Activated gamma-delta T cell treated with anti-CD3 and anti-CD28 coated beads, Interleukin-2, amount 50 U/mL, for 16 hours (primary cell): ENCODE data around the gene DENND5B.
"Not testable (repeated sequence)": the region's sequence is repeated elsewhere in the genome, so short reads cannot be mapped to it uniquely, and the experiment has no call there.

ENCODE experiments used
- DNase-seq: peaks from one replicate; pipeline ENCODE4 v3.0.0-alpha.2; 2020; ENCODE audit warnings: low read depth

DENND5B gene

DNA sequence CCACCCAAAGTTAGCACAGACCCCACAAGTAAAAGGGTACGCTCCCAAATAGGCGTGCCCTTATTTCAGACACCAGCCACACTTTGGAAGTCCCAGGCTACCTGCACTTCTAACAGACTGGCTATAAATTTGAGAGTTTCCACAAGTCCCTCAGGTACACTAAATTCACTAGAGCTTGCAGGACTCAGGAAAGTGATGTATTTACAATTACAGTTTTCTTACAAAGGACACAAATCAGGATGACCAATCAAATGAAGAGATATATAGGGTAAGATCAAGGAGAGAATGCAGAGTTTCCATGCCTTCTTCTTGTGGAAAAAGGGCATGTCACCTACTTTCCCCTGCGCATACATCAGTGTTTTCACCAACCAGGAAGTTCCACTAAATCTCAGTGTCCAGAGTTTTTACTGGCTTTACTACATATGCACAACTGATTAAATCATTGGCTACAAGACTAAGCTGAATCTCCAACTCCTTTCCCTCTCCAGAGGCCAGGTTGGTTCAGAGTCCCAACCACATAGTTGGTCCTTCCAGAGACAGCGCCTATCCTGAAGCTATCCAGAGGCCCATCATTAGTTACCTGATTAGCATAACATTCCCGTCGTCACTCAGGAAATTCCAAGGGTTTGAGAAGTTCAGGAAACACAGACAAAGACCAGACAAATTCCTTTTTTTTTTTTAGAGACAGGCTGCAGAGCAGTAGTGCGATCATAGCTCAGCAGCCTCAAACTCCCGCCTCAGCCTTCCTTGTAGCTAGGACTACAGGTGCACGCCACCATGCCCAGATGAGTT, 84.2 kb downstream of the DENND5B start:
- no peak for DNase-seq

GRCh38 chr12:31504625-31505222, 86.2 kb downstream of the DENND5B start:
- no peak for DNase-seq

DNA sequence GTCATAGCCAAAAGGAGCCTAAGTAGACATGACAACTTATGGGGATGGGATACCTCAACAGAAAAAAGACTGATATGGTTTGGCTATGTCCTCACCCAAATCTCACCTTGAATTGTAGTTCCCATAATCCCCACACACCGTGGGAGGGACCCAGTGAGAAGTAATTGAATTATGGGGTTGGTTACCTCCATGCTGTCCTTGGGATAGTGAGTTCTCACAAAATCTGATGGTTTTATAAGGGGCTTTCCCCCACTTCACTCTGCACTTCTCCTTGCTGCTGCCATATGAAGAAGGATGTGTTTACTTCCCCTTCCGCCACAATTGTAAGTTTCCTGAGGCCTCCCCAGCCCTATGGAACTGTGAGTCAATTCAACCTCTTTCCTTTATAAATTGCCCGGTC, 89.9 kb downstream of the DENND5B start:
- not testable (repeated sequence) for DNase-seq

GRCh38 chr12:31499567-31499966, 91.4 kb downstream of the DENND5B start:
- no peak for DNase-seq

DNA sequence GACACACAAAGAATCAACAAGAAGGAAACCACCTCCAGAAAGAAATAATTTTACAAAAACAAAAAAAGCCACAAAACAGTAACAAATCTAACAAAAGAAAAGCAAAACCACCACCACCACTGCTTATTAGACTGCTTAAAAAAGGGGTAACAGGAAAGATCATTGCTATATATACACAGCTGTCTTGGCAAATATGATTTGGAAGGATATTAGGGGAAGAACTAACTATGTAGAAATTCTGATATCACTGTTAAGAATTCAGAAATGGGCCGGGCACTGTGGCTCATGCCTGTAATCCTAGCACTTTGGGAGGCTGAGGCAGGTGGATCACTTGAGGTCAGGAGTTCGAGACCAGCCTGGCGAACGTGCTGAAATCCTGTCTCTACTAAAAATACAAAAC, 92.5 kb downstream of the DENND5B start:
- no peak for DNase-seq

DNA sequence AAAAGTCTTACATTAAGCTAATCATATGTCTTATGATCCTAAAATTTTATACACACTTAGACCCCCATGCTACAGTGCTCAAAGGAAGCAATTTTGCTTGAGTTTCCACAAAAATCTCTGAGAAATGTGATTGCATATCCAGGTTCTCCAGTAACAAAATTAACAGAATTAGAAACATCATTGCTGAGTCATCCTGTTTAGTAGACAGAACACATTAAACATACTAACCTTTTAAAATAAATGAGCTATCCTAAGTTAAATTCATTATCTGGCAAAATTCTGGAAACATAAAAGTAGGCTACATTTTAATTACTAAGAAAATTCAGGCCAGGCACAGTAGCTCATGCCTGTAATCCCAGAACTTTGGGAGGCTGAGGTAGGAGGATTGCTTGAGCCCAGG, 94.7 kb downstream of the DENND5B start:
- DNase-seq = no peak

DNA sequence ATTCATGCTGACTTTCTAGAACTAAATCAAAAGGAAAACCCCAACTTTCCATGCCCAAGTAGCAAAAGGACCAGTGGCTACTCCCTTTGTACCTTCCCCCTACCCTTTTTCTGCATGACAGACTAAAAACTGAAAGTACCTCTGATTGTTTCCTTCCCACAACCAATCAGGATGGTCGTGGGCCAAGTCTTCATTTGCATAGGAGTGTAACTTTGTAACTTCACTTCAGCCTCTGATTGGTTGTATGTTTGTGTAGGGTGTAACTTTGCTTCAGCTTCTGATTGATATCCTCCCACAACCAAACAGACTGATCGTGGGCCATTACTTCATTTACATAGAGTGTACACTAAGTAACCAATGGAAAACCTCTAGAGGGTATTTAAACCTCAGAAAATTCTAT, 96.5 kb downstream of the DENND5B start:
- no peak for DNase-seq

DNA sequence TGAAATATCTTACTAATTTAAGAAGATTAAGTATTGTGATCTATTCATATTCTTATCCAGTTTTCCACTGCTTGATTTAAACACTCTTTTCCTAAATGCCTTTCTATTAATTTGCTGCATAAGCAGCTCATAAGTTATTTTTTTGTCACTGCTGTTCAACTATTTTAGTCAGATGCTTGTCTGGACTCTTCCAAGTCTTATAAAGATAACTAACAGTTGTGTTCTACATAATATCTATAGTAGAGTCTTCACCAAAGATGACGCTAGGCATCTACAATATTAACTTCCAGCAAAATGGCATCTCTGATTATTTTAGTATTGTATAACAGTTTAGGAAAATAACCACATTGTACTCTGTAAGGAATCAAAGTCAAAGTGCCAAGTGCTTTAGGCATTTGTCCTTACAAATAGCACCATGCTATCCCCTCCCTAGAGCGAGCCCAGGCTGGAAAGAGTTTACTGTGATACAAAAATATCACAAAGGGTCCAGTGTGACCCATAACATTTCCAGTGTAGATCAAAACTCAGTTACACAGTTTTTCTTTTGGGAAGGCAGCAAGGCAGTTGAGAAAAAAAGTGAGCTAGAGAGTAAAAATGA, 98.2 kb downstream of the DENND5B start:
- no peak for DNase-seq

GRCh38 chr12:31491841-31492598, 98.9 kb downstream of the DENND5B start:
- DNase-seq = no peak

GRCh38 chr12:31491241-31491794, 99.6 kb downstream of the DENND5B start:
- DNase-seq = no peak

DNA sequence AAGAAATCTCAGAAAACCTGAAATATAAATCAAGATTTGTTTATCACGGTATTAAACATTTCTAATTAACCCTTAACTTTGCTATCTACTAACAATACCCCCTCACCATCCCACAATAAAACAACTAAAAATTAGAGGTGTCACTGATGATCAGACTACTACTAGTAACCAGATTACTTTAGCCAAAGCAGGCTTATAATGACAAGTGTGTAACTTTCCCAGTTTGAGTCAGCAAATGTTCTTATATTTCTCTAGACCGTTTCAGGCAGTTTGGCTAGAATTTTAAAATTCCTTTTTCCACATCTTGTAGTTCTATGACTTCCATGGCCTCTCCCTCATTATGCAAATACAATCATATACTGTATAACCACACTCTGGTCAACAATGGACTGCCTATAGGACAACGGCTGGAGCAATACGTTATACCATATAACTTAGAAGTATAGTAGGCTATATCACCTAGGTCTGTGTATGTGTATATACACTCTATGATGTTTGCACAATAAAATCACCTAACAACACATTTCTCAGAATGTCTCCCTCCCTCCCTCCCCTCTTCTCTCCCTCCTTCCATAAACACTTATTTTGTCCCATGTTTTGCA, 102.1 kb downstream of the DENND5B start:
- no peak for DNase-seq

- DNase-seq = no peak
These were observed 105.4 kb downstream of the DENND5B start for GRCh38 chr12:31485571-31485970.

GRCh38 chr12:31482816-31483215, 108.1 kb downstream of the DENND5B start:
- no peak for DNase-seq

DNA sequence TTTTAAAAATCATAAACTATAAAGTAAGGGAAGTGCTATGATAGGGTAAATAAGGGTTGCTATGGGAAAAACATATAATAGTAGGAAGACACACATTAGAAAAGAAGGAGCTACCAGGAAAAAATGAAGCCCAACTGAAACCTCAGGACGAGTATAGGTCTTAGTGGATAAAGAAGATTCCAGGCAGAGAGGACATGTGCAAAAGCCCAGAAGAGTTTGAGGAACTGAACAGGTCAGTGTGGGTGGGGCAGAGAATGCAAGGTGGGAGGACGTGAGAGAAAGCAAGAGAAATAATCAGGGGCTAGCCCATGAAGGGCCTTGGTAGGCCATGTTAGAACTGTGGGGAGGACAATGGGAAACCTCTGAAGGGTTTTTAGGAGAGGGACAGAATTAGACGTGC, 109.5 kb downstream of the DENND5B start:
- DNase-seq = no peak

- DNase-seq = no peak
These were observed 111.3 kb downstream of the DENND5B start for GRCh38 chr12:31479516-31480210.

DNA sequence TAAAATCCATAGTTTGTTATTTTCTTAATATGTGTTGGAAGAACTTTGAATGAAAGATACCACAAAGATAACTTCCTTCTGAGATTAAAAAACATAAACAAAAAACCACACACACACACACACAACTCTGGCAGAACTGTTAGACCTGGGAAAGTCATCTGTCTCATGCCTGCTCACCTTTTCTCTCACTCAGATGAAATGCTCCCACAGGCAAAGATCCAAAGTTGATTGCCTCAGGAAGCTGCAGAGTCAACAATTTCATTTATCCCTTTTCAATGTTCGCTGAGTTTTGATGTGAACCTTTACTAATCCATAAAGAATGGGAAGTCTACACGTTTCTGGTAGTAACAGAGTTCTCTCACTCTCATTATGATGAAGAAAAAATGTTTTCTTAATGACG, 112.0 kb downstream of the DENND5B start:
- no peak for DNase-seq

DNA sequence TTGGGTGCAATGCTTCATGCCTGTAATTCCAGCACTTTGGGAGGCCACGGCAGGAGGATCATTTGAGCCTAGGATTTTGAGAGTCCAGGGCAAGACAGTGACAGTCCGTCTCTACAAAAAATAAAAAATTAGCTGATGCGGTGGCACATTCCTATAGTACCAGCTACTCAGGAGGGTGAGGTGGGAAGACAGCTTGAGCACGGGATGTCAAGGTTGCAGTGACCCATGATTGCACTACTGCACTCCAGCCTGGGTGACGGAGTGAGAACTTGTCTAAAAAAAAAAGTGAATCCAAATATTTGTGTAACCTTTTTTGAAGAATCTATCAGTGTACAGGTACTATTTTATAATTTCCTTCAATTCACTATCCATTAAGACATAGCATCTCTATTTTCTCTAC, 112.5 kb downstream of the DENND5B start:
- DNase-seq = no peak

GRCh38 chr12:31477687-31478086, 113.2 kb downstream of the DENND5B start:
- no peak for DNase-seq

- DNase-seq = no peak
These were observed 114.5 kb downstream of the DENND5B start for GRCh38 chr12:31476437-31476836.

- DNase-seq = not testable (repeated sequence)
These were observed 115.3 kb downstream of the DENND5B start for GRCh38 chr12:31475610-31476009.

- DNase-seq = no peak
These were observed 116.2 kb downstream of the DENND5B start for GRCh38 chr12:31474751-31475150.
